Fibroblast of peridontal ligament (primary cell): Measurements from ENCODE around the gene SEPHS1.
"Not testable (repeated sequence)": the region's sequence is repeated elsewhere in the genome, so short reads cannot be mapped to it uniquely, and the experiment has no call there.

Source experiments
- DNase-seq: peaks from one replicate; pipeline ENCODE4 v3.0.0-alpha.2; 2010; ENCODE audit errors: extremely low read depth

Gene SEPHS1

GRCh38 chr10:13284050-13284449, 64.0 kb downstream of the SEPHS1 start:
- no peak for DNase-seq

GRCh38 chr10:13282348-13282747, 65.7 kb downstream of the SEPHS1 start:
- DNase-seq = not testable (repeated sequence)

GRCh38 chr10:13276749-13277365, 71.2 kb downstream of the SEPHS1 start:
- peak; percentile 67 for DNase-seq

GRCh38 chr10:13276146-13276545, 71.9 kb downstream of the SEPHS1 start:
- not testable (repeated sequence) for DNase-seq

DNA sequence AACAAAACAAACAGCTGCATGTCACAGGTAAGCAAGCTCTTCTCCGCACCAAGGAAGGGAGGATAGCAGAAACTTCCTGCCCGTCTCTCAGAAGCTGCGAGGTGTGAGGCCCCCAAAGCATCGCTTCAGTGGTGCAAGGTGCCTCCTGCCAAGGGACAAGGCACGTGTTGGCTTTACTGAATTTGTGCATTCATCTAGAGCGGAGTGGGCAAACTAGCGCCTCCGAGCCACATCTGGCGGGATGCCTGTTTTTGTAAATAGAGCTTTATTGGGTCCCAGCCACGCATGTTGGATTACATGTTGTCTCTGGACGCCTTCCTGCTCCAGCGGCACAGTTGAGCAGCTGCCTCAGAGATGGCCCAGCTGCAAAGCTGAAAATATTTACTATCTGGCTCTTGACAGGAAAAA, 75.9 kb downstream of the SEPHS1 start:
- peak; percentile 66 for DNase-seq

DNA sequence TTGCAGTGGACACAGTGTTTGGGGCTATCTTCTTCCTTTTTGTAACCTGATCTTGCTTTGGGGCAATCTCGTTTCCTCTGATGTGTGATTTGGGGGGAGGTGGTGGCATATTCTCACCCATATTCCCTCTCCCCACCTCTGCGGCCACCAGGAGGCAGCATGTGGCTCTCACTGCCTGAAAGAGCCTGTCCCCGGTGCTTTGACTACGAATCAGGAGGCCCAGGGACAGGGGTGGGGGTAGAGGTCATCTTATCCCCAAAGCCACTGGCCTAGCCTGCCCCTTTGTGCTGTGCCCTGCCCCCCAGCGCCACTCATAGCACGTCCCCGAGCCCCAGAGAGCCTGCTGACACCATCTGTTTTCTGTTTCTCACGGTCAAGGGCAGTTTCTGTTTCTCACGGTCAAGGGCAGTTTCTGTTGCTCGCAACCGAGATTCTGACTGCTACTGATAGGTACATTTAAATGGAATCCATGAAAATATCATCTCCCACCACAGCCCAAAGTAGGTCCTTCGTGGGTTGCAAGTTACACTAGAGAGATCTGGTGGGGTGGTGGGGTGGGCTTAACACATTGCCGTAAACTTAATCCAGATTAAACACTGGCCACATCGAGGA, 76.4 kb downstream of the SEPHS1 start:
- no peak for DNase-seq

DNA sequence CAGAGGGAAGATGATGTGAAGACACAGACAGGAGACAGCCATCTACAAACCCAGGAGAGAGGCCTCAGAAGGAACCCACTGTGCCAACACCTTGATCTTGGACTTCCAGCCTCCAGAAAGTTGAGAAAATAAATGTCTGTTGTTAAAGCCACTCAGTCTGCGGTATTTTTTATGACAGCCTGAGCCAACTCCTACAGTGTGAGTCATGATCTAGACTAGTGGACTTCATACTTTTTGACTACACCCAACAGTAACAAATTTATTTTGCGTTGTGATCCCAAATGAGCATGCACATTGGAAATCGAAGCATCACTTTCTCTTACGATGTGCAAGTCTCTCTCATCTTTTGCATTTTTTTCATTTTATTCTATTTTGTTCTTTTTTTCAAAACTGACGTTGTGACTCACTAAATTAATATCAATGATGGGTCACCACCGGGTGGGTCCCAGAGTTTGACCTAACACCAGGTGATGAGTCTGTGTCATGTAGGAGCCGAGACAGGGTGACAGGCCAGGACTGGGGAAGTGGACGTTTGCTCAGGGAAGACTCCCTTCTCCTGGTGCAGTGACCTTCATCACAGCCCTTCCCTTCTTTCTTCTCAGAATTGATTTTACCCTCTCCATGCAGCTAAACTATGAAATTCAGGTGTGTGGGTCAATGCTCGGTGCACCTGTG, 77.1 kb downstream of the SEPHS1 start:
- peak; percentile 7 for DNase-seq

GRCh38 chr10:13268841-13269240, 79.3 kb downstream of the SEPHS1 start:
- no peak for DNase-seq

GRCh38 chr10:13268310-13268709, 79.8 kb downstream of the SEPHS1 start:
- no peak for DNase-seq
